ENCODE measurements around the gene PRTN3.
A peak's percentile ranks its signal among the peaks of the same experiment; 100 is the strongest.

The PRTN3 gene

DNA sequence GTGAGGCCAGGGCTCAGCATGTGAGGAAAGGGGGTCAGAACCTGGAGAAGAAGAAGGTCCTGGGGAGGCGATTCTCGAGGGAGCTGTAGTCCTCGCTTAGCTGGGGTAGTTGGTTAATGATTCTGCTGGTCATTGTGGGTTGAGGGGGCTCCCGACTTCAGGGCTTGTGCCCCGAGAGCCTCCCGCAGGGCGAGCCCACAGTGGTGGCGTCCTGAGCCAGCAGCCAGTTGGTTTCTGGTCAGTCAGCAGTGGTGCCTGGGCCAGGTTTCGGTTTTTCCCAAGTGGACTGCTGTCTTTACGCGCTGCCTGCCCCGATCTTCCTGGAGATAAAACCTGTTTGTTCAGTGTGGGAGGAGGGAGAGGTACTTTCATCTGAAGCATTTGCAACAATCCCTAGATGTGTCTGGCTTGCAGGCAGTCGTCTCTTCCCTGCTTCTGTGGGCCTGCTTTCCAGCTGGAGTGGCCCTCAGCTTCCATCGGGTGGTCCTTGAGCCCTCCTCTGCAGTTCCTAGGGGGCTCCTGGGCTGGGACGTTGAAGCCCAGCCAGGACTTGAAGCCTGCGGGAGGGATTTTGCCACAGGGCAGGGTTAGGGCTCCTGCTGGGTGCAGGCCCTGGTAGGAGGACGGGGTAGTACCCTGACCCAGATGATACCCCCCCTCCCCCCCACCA, 40.3 kb upstream of the PRTN3 start:
- TF ChIP-seq, protein P1, sequence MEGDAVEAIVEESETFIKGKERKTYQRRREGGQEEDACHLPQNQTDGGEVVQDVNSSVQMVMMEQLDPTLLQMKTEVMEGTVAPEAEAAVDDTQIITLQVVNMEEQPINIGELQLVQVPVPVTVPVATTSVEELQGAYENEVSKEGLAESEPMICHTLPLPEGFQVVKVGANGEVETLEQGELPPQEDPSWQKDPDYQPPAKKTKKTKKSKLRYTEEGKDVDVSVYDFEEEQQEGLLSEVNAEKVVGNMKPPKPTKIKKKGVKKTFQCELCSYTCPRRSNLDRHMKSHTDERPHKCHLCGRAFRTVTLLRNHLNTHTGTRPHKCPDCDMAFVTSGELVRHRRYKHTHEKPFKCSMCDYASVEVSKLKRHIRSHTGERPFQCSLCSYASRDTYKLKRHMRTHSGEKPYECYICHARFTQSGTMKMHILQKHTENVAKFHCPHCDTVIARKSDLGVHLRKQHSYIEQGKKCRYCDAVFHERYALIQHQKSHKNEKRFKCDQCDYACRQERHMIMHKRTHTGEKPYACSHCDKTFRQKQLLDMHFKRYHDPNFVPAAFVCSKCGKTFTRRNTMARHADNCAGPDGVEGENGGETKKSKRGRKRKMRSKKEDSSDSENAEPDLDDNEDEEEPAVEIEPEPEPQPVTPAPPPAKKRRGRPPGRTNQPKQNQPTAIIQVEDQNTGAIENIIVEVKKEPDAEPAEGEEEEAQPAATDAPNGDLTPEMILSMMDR (conservative IDR thresholded peaks at IDR 0.05) = no peak
- TF ChIP-seq ZFX (IDR thresholded peaks at IDR 0.05) = no peak
- H3K27ac ChIP-seq = peak overlapping the region; percentile 94

DNA sequence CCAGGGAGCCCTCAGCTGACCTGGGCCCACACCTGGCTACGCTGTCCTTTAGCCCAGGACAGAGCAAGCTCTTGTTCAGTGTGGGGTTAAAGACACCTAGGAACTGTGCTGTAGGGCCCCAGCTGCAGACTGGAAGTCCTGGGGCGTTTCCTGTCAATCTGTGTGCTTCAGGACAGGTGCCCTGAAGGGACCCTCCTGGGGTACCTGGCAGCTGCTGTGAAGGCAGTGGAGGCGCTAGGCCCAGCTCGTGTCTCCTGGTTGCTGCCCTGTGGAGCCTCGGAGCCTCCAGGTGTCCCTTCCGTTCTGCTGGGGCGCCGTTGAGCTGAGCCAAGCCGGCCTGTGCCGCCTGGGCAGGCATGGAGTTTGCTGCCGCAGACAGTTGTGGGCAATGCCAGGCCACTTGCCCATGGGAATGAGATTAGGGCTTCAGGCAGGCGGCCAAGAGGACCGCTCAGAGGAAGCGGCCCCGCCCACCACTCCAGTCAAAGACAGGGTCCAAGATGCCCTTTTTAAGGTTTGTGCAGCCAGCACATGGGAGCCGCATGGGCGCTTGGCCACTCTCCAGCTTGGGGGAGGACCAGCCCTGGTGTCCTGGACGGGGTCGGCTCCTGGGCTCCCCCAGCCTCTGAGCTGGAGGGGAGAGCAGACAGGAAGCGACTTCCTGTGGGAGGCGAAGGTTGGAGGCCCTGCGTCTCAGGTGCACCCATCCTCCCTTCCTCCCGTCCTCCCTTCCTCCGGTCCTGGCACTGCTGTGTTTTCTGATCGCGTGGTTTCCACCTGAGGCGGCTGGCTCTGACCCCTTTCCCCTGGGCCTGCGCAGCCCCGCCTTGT, 39.6 kb upstream of the PRTN3 start:
- H3K27ac ChIP-seq = peak overlapping the region; percentile 94
- TF ChIP-seq ZFX (IDR thresholded peaks at IDR 0.05) = peak; percentile 34; the same call in 1 of the 2 replicates
- TF ChIP-seq, protein P1 (conservative IDR thresholded peaks at IDR 0.05) = no peak

DNA sequence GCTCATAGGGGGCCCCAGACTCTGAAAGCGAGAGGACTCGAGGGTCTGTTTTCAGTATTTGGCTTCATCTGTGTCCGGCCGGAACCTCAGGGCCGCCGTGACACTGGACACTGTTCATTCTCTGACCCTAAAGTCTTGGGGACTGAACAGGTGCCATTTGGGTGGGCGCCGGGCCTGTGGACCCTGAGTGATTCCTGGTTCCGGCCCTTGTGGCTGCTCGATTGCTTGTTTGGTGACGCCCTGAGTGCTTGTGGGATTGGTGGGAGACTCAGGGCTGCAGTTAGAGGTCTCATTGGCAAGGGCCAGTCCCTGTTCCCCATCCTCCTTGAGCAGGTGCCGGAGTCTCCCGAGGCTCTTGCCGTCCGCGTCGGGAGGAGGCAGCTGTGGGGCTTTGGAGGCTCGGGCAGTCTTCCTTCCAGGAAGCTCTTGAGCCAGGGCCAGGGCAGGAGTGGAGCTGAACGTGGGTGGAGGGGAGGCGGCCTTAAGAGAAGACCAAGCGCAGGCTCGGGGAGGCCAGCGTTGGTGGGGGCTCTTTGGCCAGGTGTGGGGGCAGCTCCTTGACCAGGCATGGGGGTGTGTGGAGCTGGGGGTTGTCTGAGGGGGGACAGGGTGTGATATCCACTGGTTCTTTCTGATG, 38.8 kb upstream of the PRTN3 start:
- H3K27ac ChIP-seq = peak overlapping the region; percentile 94
- TF ChIP-seq, protein P1 (conservative IDR thresholded peaks at IDR 0.05) = no peak
- TF ChIP-seq ZFX (IDR thresholded peaks at IDR 0.05) = no peak

DNA sequence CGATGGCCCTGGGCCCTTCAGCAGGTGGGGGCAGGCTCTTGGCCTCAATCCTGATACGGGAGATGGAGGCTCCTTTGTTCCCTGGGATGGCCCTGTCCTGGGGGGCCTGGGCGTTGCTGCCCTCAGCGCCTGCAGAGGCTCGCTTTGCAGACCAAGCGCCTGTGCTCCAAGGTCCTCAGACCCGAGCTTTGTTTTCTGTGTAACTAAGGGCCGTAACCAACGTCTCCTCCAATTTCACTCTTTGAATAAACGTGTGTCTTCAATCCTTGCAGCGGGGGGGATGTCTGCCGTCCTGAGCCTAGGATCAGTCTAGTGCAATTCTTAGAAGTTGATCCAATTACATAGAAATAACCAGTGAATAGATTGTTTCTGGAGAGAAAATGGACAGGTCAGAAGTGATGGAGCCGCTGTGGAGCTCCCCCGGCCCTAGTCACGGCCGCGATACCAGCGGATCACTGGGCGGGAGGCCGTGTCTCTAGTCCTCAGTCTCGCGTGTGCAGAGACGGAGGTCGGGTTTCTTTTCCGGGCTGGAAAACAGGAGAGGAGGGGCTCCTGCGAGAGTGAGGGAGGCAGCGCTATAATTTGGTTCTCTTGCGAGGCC, 38.2 kb upstream of the PRTN3 start:
- peak overlapping the region; percentile 94; the same call in 1 of the 2 replicates for H3K27ac ChIP-seq

DNA sequence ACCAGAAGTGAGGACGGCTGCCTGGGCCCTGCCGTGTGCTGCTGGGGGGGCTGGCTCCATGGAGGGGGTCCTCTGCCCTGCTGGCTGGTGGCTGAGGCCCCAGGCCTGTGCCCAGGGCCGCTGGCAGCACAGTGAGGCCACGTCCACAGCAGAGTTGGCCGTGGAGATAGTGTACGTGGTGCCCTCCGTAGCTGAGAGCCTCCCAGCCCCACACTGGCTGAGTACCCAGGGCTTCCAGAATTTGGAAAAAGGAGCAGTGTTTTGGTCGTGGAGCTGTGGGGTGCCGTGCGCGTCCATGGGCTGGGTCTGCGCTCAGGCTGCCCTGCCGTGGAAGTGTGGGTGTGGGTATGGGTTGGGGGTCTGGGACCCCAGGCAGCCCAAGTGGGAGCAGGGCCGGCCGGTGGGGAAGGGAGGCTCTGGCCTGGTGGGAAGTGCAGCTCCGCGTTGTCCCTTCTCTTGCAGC, 37.7 kb upstream of the PRTN3 start:
- no peak overlapping the region for H3K27ac ChIP-seq

More for the DNA sequence above, 38.2 kb upstream of the PRTN3 start:
- no peak for TF ChIP-seq ZFX (IDR thresholded peaks at IDR 0.05)
- TF ChIP-seq, protein P1 (conservative IDR thresholded peaks at IDR 0.05) = no peak

DNA sequence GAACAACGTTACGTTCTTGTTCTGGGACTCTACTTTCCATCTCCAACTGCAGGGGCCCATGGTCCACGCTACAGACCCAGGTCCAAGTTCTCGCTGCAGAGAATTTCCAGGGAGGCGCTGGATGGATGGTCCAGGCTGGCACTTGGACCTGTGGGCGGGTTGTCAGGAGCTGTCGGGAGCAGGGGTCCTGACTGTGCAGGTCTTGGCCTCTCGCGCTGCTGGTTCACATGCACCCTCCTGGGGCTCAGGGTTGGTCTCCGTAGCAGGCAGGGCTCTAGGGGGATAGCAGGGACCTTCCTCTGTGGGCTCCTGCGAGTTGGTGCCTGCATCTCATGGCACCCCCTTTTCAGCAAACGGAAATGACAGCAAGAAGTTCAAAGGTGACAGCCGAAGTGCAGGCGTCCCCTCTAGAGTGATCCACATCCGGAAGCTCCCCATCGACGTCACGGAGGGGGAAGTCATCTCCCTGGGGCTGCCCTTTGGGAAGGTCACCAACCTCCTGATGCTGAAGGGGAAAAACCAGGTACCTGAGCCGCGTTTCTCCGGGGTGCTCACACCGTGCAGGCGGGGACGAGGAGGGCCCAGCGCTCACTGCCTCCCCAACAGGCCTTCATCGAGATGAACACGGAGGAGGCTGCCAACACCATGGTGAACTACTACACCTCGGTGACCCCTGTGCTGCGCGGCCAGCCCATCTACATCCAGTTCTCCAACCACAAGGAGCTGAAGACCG, 36.9 kb upstream of the PRTN3 start:
- H3K27ac ChIP-seq = no peak overlapping the region
- no peak for TF ChIP-seq ZFX (IDR thresholded peaks at IDR 0.05)
- TF ChIP-seq, protein P1 (conservative IDR thresholded peaks at IDR 0.05) = no peak

More for the DNA sequence above, 37.7 kb upstream of the PRTN3 start:
- TF ChIP-seq, protein P1 (conservative IDR thresholded peaks at IDR 0.05) = no peak
- no peak for TF ChIP-seq ZFX (IDR thresholded peaks at IDR 0.05)

All from C4-2B (cell line).